ENCODE results near the gene MEX3A. TPM values are rescaled to one million over a fixed set of nuclear protein-coding genes. Genes with fewer than 3 reads are reported as not detected.
"Not testable (repeated sequence)": the region's sequence is repeated elsewhere in the genome, so short reads cannot be mapped to it uniquely, and the experiment has no call there.

Gene MEX3A
- total RNA-seq, 1 donor from 2014 or later: 32.2 TPM

DNA sequence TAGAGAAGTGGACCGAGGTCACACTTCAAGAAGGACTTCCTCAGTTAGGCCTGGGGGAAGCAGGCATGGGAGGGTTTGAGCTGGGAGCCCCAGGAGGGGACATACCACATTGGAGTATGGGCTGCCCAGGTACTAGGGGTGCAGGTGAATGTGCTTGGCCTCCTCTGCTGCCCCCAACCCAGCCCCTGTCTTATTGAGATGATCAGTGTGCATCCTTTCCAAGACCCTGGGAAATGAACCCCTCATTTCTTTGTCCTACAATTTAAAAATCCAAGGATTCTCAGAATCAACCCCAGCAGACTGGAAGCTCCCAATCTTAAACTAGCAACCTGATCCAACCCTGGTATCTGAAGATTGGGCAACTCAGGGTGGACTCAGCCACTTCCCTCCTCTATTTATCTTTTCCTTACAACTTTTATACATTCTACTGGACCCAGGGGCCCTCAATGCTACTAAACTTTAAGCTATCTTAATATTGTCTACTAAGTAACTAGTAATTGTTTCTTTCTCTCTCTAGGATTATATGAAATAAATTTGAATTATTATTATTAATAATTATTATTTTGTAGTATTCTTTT lies 9.1 kb downstream of the MEX3A start:
- H3K79me2 ChIP-seq (ENCODE audit: low read depth): peaks cover 71% of the 10 kb centered on the region
- no peaks in the 10 kb centered on the region for H3K9me3 ChIP-seq (ENCODE audit: low read depth)
- H4K20me1 ChIP-seq (ENCODE audit: low read depth): peaks cover 81% of the 10 kb centered on the region
- H3K4me2 ChIP-seq: peak overlapping the region; percentile 97
- TF ChIP-seq, protein P1, sequence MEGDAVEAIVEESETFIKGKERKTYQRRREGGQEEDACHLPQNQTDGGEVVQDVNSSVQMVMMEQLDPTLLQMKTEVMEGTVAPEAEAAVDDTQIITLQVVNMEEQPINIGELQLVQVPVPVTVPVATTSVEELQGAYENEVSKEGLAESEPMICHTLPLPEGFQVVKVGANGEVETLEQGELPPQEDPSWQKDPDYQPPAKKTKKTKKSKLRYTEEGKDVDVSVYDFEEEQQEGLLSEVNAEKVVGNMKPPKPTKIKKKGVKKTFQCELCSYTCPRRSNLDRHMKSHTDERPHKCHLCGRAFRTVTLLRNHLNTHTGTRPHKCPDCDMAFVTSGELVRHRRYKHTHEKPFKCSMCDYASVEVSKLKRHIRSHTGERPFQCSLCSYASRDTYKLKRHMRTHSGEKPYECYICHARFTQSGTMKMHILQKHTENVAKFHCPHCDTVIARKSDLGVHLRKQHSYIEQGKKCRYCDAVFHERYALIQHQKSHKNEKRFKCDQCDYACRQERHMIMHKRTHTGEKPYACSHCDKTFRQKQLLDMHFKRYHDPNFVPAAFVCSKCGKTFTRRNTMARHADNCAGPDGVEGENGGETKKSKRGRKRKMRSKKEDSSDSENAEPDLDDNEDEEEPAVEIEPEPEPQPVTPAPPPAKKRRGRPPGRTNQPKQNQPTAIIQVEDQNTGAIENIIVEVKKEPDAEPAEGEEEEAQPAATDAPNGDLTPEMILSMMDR (IDR thresholded peaks at IDR 0.05): no peak
- no peak for TF ChIP-seq EZH2 (IDR thresholded peaks at IDR 0.05)
- no peak for TF ChIP-seq EZH2phosphoT487 (IDR thresholded peaks at IDR 0.05)
- H3F3A ChIP-seq (ENCODE audit: low read depth): peaks cover 72% of the 10 kb centered on the region
- H3K4me3 Mint-ChIP-seq: peak overlapping the region; percentile 67
- H3K27me3 Mint-ChIP-seq (ENCODE audit: insufficient read depth, low read depth): peaks cover 7% of the 10 kb centered on the region
- peaks cover 35% of the 10 kb centered on the region for H3K36me3 Mint-ChIP-seq
- H3K9ac ChIP-seq: no peak overlapping the region
- H2AFZ ChIP-seq (replicated peaks): no peak overlapping the region
- peak overlapping the region; percentile 89 for H3K27ac ChIP-seq
- peaks cover 78% of the 10 kb centered on the region for H3K4me1 ChIP-seq
- H3K4me1 Mint-ChIP-seq: peaks cover 74% of the 10 kb centered on the region
- DNase-seq (ENCODE audit: low spot score): no peak
- H3K27ac Mint-ChIP-seq: peak overlapping the region; percentile 53
- no peaks in the 10 kb centered on the region for H3K36me3 ChIP-seq
- H3K9me3 Mint-ChIP-seq: no peaks in the 10 kb centered on the region
- H3K4me3 ChIP-seq: peak overlapping the region; percentile 99
- no peaks in the 10 kb centered on the region for H3K27me3 ChIP-seq

DNA sequence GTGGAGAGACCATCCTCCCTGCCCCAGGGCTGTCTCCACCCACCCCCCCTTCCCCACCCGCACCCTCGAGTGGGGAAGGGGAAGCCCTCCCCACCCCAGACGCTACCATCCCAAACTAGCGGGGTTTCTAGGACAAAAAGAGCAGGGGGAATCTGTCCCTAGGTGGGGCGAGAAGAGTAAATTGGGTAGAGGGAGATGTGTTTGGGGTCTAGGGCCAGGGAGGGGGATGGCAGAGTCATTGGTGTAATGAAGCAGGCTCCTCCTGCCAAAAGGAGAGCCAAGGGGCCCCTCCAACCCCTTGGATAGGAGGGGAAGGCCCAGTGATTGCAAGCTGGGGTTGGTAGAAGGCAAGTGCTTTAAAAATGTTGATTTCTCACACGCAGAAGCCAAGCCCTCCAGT lies 10.0 kb downstream of the MEX3A start:
- Mint-ChIP-seq H3K9me3 (no peaks in the 10 kb centered on the region), H3K27me3 (ENCODE audit: insufficient read depth, low read depth) (peaks cover 7% of the 10 kb centered on the region), H3K4me1 (peaks cover 67% of the 10 kb centered on the region), H3K4me3 (peak overlapping the region; percentile 27), H3K27ac (no peak overlapping the region), H3K36me3 (peaks cover 29% of the 10 kb centered on the region)
- DNase-seq (ENCODE audit: low spot score): no peak
- no peaks in the 10 kb centered on the region for H3K27me3 ChIP-seq
- H4K20me1 ChIP-seq (ENCODE audit: low read depth): peaks cover 71% of the 10 kb centered on the region
- no peak overlapping the region for H3K4me3 ChIP-seq
- H3K79me2 ChIP-seq (ENCODE audit: low read depth): peaks cover 61% of the 10 kb centered on the region
- H3K27ac ChIP-seq: peak overlapping the region; percentile 89
- H3K9me3 ChIP-seq (ENCODE audit: low read depth): no peaks in the 10 kb centered on the region
- H3K9ac ChIP-seq: no peak overlapping the region
- no peak overlapping the region for H2AFZ ChIP-seq (replicated peaks)
- no peak for TF ChIP-seq EZH2phosphoT487 (IDR thresholded peaks at IDR 0.05)
- TF ChIP-seq, protein P1 (IDR thresholded peaks at IDR 0.05): no peak
- TF ChIP-seq EZH2 (IDR thresholded peaks at IDR 0.05): no peak
- H3F3A ChIP-seq (ENCODE audit: low read depth): peaks cover 63% of the 10 kb centered on the region
- peaks cover 68% of the 10 kb centered on the region for H3K4me1 ChIP-seq
- H3K4me2 ChIP-seq: peak overlapping the region; percentile 97
- no peaks in the 10 kb centered on the region for H3K36me3 ChIP-seq

DNA sequence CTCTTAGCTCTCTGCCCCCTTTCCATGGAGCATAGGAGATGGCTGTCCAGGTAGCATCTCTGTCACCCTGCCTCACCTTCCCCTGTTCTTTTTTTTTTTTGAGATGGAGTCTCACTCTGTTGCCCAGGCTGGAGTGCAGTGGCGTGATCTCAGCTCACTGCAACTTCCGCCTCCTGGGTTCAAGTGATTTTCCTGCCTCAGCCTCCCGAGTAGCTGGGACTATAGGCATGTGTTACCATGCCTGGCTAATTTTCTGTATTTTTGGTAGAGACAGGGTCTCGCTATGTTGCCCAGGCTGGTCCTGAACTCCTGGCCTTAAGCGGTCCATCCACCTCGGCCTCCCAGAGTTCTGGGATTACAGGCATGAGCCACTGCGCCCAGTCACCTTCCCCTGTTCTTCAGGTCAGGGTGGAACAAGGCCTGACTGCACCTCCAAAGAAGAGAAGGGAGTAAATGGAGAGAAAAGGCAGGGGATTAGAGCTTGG lies 10.9 kb downstream of the MEX3A start:
- peak overlapping the region; percentile 57 for H3K4me3 Mint-ChIP-seq
- not testable (repeated sequence) for DNase-seq (ENCODE audit: low spot score); H3K9me3 ChIP-seq (ENCODE audit: low read depth); H3K9me3 Mint-ChIP-seq; H3K27me3 Mint-ChIP-seq (ENCODE audit: insufficient read depth, low read depth); H2AFZ ChIP-seq (replicated peaks); H3K27me3 ChIP-seq; H3K9ac ChIP-seq; H3K36me3 ChIP-seq; H3K4me3 ChIP-seq
- Histone ChIP-seq H3K79me2 (ENCODE audit: low read depth) (peaks cover 53% of the 10 kb centered on the region), H4K20me1 (ENCODE audit: low read depth) (peaks cover 63% of the 10 kb centered on the region), H3K4me2 (peak overlapping the region; percentile 97), H3K4me1 (peaks cover 60% of the 10 kb centered on the region), H3F3A (ENCODE audit: low read depth) (peaks cover 54% of the 10 kb centered on the region), H3K27ac (peak overlapping the region; percentile 89)
- H3K36me3 Mint-ChIP-seq: peaks cover 28% of the 10 kb centered on the region
- H3K27ac Mint-ChIP-seq: peak overlapping the region; percentile 63
- peaks cover 65% of the 10 kb centered on the region for H3K4me1 Mint-ChIP-seq

DNA sequence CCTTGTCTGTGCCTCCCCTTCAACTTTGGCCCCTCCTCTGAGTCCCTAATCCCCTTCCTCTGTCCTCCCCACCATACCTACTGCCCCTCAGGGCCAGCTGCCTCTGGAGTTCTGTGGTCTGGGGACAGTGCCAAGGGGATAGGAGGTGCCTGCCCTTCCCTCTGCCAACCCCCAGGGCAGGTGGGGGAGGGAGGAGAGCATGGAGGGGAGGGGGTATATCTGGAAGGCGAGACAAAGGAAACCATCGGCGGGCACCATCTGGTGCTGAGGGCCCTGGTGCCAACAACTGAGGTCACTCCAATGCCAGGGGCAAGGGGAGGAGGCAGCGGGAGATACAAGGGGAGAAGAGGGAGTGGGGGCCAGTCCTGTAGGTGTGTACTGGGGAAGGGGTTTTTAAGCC lies 11.7 kb downstream of the MEX3A start:
- peaks cover 59% of the 10 kb centered on the region for H3K4me1 ChIP-seq
- H3K27ac ChIP-seq: peak overlapping the region; percentile 17
- H3K9ac ChIP-seq: no peak overlapping the region

More for the DNA sequence above, 11.7 kb downstream of the MEX3A start:
- H3K79me2 ChIP-seq (ENCODE audit: low read depth): peaks cover 44% of the 10 kb centered on the region
- H3K27me3 ChIP-seq: no peaks in the 10 kb centered on the region
- peaks cover 54% of the 10 kb centered on the region for H4K20me1 ChIP-seq (ENCODE audit: low read depth)
- Mint-ChIP-seq H3K4me1 (peaks cover 63% of the 10 kb centered on the region), H3K27ac (peak overlapping the region; percentile 61), H3K36me3 (peaks cover 22% of the 10 kb centered on the region), H3K27me3 (ENCODE audit: insufficient read depth, low read depth) (peaks cover 7% of the 10 kb centered on the region), H3K9me3 (no peaks in the 10 kb centered on the region), H3K4me3 (no peak overlapping the region)
- no peak overlapping the region for H2AFZ ChIP-seq (replicated peaks)
- H3K9me3 ChIP-seq (ENCODE audit: low read depth): no peaks in the 10 kb centered on the region
- H3K4me3 ChIP-seq: no peak overlapping the region
- peak overlapping the region; percentile 38 for H3K4me2 ChIP-seq
- peaks cover 52% of the 10 kb centered on the region for H3F3A ChIP-seq (ENCODE audit: low read depth)
- H3K36me3 ChIP-seq: no peaks in the 10 kb centered on the region
- TF ChIP-seq EZH2phosphoT487 (IDR thresholded peaks at IDR 0.05): no peak
- TF ChIP-seq, protein P1 (IDR thresholded peaks at IDR 0.05): no peak
- no peak for TF ChIP-seq EZH2 (IDR thresholded peaks at IDR 0.05)
- no peak for DNase-seq (ENCODE audit: low spot score)
